Natural killer cell treated with Interleukin-12 subunit alpha and Interleukin-12 subunit beta and Interleukin-15 and Interleukin-18, amount 100 ng/mL, for 72 hours (primary cell): ENCODE data around the gene PHF13. TPM values are rescaled to one million over a fixed set of nuclear protein-coding genes. Genes with fewer than 3 reads are reported as not detected.
A peak's percentile ranks its signal among the peaks of the same experiment; 100 is the strongest.

Source experiments
- ATAC-seq, 2 donors: fragments of 150-1000 bp; cut with Tn5 transposase in 1 of 2; sonication (Bioruptor Pico), chemical (Tn5 transposase) in 1 of 2; 2 replicates each; pipeline ENCODE4 v1.10.0; 2021
- DNase-seq: peaks from one replicate; pipeline ENCODE4 v3.0.0; 2022; ENCODE audit warnings: low spot score
- H3K27ac Mint-ChIP-seq, 2 donors: 1 replicate in 1 of 2; 2 replicates in 1 of 2; pipeline ENCODE4 v1.8.0; 2022; ENCODE audit warnings: mixed read lengths in 2 of 2, mild to moderate bottlenecking in 1 of 2, moderate library complexity in 1 of 2
- H3K27me3 Mint-ChIP-seq, 2 donors: 1 replicate in 1 of 2; 2 replicates in 1 of 2; pipeline ENCODE4 v1.8.0; 2022; ENCODE audit warnings: mixed read lengths in 2 of 2
- H3K36me3 Mint-ChIP-seq: one replicate; pipeline ENCODE4 v1.8.0; 2022; ENCODE audit warnings: mixed read lengths
- H3K4me1 Mint-ChIP-seq, 2 donors: 1 replicate in 1 of 2; 2 replicates in 1 of 2; pipeline ENCODE4 v1.8.0; 2022; ENCODE audit warnings: low read depth in 2 of 2, mixed read lengths in 2 of 2, mild to moderate bottlenecking in 1 of 2
- H3K4me3 Mint-ChIP-seq: one replicate; pipeline ENCODE4 v1.8.0; 2022; ENCODE audit warnings: mixed read lengths
- H3K9me3 Mint-ChIP-seq: 2 replicates; pipeline ENCODE4 v1.8.0; 2022; ENCODE audit warnings: mixed read lengths
- total RNA-seq, 2 donors: library from RNA; stranded (reverse); gene quantifications; one replicate each; pipeline ENCODE4 v1.2.3, GENCODE V29; 2022

Gene PHF13
- total RNA-seq, 2 donors from 2014 or later = 10.8 to 14.7 TPM

DNA sequence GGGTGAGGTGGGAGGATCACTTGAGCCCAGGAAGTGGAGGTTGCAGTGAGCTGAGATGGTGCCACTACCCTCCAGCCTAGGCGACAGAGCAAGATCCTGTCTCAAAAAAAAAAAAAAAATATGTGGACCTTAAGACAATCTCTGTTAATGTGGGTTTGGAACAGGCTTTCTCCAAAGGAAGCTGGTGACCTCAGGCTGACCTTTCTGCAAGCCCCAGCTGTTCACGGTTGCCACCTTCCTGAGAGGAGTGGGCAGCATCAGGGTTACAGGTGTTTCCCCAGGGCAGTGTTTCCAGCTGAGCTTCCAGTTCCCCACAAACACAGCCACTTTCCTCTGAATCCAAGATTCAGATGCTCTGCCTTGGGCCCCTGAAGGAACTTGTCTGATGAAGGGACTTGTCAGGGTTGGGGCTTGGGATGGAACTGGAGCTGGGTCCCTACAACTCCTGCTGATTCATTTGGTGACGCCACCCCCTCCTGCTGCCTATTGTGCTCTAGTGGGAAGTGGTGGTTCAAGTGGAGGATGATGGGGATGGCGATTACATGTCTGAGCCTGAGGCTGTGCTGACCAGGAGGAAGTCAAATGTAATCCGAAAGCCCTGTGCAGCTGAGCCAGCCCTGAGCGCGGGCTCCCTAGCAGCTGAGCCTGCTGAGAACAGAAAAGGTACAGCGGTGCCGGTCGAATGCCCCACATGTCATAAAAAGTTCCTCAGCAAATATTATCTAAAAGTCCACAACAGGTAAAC lies 31.8 kb upstream of the PHF13 start:
- DNase-seq (no peak), ATAC-seq (no peak)
- H3K36me3 Mint-ChIP-seq = no peaks in the 10 kb centered on the region
- peak overlapping the region in 1 of 2 donors; percentile 91 for H3K27ac Mint-ChIP-seq
- peak overlapping the region; percentile 96 for H3K4me3 Mint-ChIP-seq
- no peaks in the 10 kb centered on the region for H3K27me3 Mint-ChIP-seq
- no peaks in the 10 kb centered on the region for H3K9me3 Mint-ChIP-seq
- peaks cover 34 to 37% of the 10 kb centered on the region in 2 donors for H3K4me1 Mint-ChIP-seq

DNA sequence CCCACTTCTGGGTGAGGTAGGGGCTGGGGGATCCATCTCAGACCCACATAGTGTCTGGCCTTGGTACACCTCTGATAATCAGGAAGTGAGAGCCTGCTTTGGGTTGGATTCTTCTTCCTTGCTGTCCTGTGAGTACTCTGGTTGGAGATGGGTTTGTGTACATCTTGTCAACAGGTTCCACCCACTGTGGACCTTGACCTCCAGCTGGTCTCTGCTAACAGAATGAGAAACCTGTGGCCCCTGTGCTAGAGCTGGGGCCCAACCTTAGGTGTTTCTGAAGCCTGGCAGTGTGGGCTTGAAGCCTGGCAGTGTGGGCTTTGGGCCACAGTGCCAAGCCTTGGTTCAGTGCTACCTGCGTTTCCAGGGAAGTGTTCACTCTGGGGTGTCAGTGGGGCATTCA lies 31.2 kb upstream of the PHF13 start:
- Mint-ChIP-seq H3K4me3 (peak overlapping the region; percentile 38), H3K4me1 (peaks cover 34 to 37% of the 10 kb centered on the region in 2 donors), H3K27ac (peak overlapping the region in 1 of 2 donors; percentile 91), H3K36me3 (no peaks in the 10 kb centered on the region), H3K9me3 (no peaks in the 10 kb centered on the region), H3K27me3 (no peaks in the 10 kb centered on the region)
- ATAC-seq = no peak
- no peak for DNase-seq

DNA sequence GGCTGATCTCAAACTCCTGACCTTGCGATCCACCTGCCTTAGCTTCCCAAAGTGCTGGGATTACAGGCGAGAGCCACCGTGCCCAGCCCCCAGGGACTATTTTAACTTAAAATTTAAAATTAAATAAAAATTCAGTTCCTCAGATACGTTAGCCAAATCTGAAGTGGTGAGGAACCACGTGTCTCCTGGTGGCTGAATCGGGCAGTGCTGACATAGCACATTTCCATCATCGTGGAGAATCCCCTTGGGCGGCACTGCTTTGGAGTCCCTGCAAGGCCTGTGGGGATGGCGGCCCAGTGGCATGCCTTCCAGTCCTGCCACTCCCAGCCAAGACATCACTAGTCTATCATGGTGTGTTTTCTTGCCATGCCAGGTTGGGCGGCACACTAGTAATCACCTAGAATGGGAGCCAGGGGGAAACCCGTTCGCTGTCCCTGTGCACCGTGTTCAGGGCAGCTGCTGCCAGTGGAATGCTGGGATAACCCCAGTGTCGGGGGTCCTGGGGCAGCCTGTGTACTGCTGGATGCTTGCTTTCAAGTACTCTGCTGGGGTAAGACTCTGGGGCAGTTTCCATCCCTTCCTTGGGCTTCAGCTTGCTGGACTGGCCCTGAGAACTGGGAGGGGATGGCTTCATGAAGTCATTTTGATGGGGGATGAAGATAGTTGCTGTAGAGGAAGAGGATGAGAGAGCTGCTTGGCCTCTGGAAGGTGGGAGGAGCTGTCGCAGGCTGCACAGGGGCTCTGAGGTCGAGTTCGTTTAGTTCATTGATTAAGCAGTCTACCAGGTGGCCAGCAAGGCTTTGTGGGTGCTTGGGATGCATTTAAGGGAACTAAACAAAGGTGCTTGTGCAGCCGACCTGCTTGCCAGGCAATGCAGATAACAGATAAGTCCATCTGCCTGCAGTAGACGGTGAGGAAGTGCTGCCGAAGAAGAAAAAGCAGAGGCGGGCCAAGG lies 29.1 kb upstream of the PHF13 start:
- Mint-ChIP-seq H3K36me3 (no peaks in the 10 kb centered on the region), H3K9me3 (no peaks in the 10 kb centered on the region), H3K4me3 (no peak overlapping the region), H3K4me1 (peaks cover 31 to 33% of the 10 kb centered on the region in 2 donors), H3K27ac (peak overlapping the region in 1 of 2 donors; percentile 8), H3K27me3 (no peaks in the 10 kb centered on the region)
- no peak for DNase-seq
- no peak for ATAC-seq

DNA sequence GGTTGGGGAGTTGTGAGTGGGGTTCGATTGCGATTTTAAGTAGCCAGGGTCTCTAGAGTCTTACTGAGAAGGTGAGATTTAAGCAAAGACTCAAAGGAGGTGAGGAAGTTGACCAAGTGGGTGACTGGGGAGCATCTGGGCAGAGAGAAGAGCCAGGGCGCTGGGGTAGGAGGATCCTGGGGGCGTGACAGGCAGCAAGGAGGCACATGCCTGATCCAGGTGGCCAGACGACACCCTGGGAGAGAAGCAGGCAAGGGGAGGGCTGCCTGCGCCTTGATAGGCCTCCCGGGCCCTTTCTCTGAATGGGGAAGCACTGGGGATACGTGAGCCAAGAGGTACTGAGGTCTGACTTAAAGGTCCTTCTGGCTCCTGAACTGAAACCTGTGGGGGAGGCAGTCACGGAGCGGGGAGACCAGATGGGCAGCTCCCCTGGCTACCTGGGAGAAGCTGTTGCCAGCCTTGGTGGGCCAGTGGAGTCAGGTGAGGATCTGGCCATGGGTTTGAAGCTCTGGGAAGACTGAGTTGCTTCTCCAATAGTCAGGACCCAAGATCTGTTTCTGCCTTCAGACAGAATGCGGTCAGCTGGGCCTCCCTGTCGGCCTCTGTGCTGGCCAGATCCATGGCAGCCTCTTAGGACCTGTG lies 28.3 kb upstream of the PHF13 start:
- H3K9me3 Mint-ChIP-seq = no peaks in the 10 kb centered on the region
- no peak overlapping the region for H3K4me3 Mint-ChIP-seq
- ATAC-seq (no peak), DNase-seq (no peak)
- H3K27me3 Mint-ChIP-seq = no peaks in the 10 kb centered on the region
- no peaks in the 10 kb centered on the region for H3K36me3 Mint-ChIP-seq
- H3K27ac Mint-ChIP-seq = peak overlapping the region in 1 of 2 donors; percentile 8
- H3K4me1 Mint-ChIP-seq = peaks cover 26 to 30% of the 10 kb centered on the region in 2 donors

GRCh38 chr1:6585841-6586240 lies 27.7 kb upstream of the PHF13 start:
- ATAC-seq = no peak
- Mint-ChIP-seq H3K9me3 (no peaks in the 10 kb centered on the region), H3K27me3 (no peaks in the 10 kb centered on the region), H3K4me3 (no peak overlapping the region), H3K36me3 (no peaks in the 10 kb centered on the region), H3K27ac (no peak overlapping the region), H3K4me1 (peaks cover 25 to 30% of the 10 kb centered on the region in 2 donors)
- no peak for DNase-seq

DNA sequence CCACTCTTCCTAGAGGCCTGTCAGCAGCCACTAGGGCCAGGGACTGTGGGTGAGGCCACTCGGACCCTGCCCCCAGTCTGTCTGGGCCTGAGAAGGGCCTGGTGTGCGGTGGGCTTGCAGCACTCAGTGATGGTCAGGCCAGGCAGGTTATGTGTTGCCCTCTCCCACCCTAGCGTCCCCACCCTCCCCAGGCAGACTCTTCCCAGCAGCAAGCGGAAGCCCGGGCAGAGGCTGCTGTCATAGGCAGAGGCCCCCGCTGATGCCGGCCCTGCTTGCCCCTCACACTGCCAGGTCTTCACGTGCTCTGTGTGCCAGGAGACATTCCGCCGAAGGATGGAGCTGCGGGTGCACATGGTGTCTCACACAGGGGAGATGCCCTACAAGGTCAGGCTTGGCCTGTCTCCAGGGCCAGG lies 27.1 kb upstream of the PHF13 start:
- H3K4me1 Mint-ChIP-seq = peaks cover 27 to 29% of the 10 kb centered on the region in 2 donors
- H3K4me3 Mint-ChIP-seq = no peak overlapping the region
- no peaks in the 10 kb centered on the region for H3K27me3 Mint-ChIP-seq
- H3K27ac Mint-ChIP-seq = no peak overlapping the region
- DNase-seq (no peak), ATAC-seq (no peak)
- no peaks in the 10 kb centered on the region for H3K9me3 Mint-ChIP-seq
- no peaks in the 10 kb centered on the region for H3K36me3 Mint-ChIP-seq

DNA sequence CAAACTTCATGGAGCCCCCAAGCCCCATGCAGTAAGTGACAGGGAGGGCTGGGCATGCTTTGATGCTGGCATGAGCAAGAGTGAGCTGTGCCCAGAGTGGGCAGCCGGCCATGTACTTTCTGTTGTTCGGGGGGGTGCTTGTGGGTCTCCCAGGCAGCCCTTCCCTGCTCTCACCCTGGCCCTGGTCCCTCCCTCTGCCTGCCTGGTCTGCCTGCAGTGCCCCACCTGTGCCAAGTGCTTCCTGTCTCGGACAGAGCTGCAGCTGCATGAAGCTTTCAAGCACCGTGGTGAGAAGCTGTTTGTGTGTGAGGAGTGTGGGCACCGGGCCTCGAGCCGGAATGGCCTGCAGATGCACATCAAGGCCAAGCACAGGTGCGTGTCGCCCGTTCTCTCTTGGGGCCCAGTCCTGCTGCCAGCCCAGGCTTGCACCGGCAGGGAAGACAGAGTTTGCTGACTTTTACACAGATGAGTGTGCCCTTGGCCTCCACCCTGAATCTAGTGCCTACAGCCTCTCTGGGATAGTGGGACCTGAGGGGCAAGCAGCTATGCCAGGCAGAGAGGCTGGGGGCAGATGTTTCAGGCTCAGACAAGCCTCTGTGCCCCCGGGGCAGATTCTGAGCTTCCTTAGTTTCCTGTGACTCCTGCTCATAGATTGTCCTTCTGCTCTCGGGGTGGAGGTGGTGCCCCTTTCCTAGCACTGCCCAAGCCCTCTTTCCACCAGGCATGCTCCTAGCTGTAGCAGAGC lies 26.1 kb upstream of the PHF13 start:
- no peaks in the 10 kb centered on the region for H3K27me3 Mint-ChIP-seq
- H3K4me1 Mint-ChIP-seq = peaks cover 21% of the 10 kb centered on the region in 2 donors
- no peak for DNase-seq
- no peak overlapping the region for H3K4me3 Mint-ChIP-seq
- H3K9me3 Mint-ChIP-seq = no peaks in the 10 kb centered on the region
- no peak for ATAC-seq
- no peak overlapping the region for H3K27ac Mint-ChIP-seq
- no peaks in the 10 kb centered on the region for H3K36me3 Mint-ChIP-seq

GRCh38 chr1:6588128-6588892 lies 25.2 kb upstream of the PHF13 start:
- no peaks in the 10 kb centered on the region for H3K9me3 Mint-ChIP-seq
- H3K4me3 Mint-ChIP-seq = no peak overlapping the region
- H3K27ac Mint-ChIP-seq = no peak overlapping the region
- H3K36me3 Mint-ChIP-seq = no peaks in the 10 kb centered on the region
- H3K4me1 Mint-ChIP-seq = peaks cover 20 to 21% of the 10 kb centered on the region in 2 donors
- ATAC-seq (no peak), DNase-seq (no peak)
- no peaks in the 10 kb centered on the region for H3K27me3 Mint-ChIP-seq

DNA sequence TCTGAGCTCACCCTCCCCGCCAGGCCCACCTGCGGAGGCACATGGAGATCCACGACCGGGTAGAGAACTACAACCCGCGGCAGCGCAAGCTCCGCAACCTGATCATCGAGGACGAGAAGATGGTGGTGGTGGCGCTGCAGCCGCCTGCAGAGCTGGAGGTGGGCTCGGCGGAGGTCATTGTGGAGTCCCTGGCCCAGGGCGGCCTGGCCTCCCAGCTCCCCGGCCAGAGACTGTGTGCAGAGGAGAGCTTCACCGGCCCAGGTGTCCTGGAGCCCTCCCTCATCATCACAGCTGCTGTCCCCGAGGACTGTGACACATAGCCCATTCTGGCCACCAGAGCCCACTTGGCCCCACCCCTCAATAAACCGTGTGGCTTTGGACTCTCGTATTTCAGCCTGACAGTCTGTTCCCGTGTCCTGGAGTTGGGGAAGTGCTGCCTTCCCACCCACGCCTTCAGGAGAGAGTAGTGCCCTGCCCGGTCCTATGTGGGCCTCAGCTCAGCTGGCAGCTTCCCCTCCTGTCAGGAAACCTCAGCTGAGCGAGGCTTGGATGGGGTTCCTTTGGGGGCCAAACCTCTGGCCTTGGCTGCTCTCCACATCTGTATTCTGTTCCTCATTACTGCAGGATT lies 24.5 kb upstream of the PHF13 start:
- Mint-ChIP-seq H3K4me1 (peaks cover 20 to 24% of the 10 kb centered on the region in 2 donors), H3K4me3 (no peak overlapping the region), H3K36me3 (no peaks in the 10 kb centered on the region), H3K27ac (no peak overlapping the region), H3K27me3 (no peaks in the 10 kb centered on the region), H3K9me3 (no peaks in the 10 kb centered on the region)
- DNase-seq (no peak), ATAC-seq (no peak)

GRCh38 chr1:6590046-6590445 lies 23.5 kb upstream of the PHF13 start:
- peaks cover 12 to 16% of the 10 kb centered on the region in 2 donors for H3K4me1 Mint-ChIP-seq

DNA sequence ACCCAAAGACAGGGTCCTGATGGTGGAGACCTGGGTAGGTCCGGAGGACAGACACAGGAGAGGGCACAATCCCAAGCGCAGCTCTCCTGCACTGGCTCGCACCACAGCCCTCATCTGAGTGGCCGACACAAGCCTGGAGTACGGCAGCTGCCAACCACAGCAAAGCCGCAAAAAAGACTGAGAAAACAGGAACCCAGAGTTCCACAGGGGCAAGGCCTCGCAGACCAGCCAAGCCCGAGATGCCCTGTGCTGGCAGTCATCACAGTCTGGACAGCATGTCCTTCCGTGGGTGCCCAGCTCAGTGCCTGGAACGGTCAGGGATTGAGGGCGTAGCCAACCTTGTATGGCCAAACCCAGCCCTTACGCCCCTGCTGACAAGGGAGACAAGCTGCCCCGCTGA lies 22.3 kb upstream of the PHF13 start:
- Mint-ChIP-seq H3K4me1 (peaks cover 11 to 26% of the 10 kb centered on the region in 2 donors), H3K27me3 (no peaks in the 10 kb centered on the region), H3K36me3 (no peaks in the 10 kb centered on the region), H3K4me3 (peak overlapping the region; percentile 20), H3K9me3 (no peaks in the 10 kb centered on the region), H3K27ac (no peak overlapping the region)
- ATAC-seq (peak; percentile 25 to 44), DNase-seq (no peak)

More at GRCh38 chr1:6590046-6590445, 23.5 kb upstream of the PHF13 start:
- no peaks in the 10 kb centered on the region for H3K27me3 Mint-ChIP-seq
- DNase-seq (no peak), ATAC-seq (no peak)
- no peak overlapping the region for H3K4me3 Mint-ChIP-seq
- H3K36me3 Mint-ChIP-seq = no peaks in the 10 kb centered on the region
- H3K9me3 Mint-ChIP-seq = no peaks in the 10 kb centered on the region
- no peak overlapping the region for H3K27ac Mint-ChIP-seq

DNA sequence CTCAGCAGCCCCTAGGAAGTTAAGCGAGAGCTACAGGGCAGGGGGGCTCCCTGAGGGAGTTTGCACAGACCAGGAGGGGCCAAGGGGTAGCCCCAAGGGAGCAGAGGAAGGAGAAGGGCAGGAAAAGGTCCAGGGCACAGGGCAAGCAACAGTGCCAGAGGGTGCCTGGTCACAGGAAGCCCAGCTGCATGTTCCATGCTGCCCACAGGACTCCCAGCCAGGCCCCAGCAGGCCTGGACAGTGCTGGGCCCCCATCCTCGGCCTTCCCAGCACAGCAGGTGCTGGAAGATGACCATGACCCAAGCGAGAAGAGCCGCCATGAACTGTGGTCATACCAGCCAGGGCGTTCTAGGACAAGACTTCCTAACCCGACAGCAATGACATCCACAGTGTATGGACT lies 21.9 kb upstream of the PHF13 start:
- Mint-ChIP-seq H3K9me3 (no peaks in the 10 kb centered on the region), H3K27ac (no peak overlapping the region), H3K4me3 (no peak overlapping the region), H3K36me3 (no peaks in the 10 kb centered on the region), H3K4me1 (peaks cover 11 to 28% of the 10 kb centered on the region in 2 donors), H3K27me3 (no peaks in the 10 kb centered on the region)
- DNase-seq (no peak), ATAC-seq (peak in 1 of 2 donors; percentile 4)
